B cell (primary cell): Measurements from ENCODE around the gene RDH8. TPM values are rescaled to one million over a fixed set of nuclear protein-coding genes. Genes with fewer than 3 reads are reported as not detected.

Source experiments
- ATAC-seq: fragments of 200-7000 bp; cut with Tn5 transposase; one replicate; pipeline ENCODE4 v1.10.0; 2021; ENCODE audit warnings: low read depth, mild to moderate bottlenecking, moderate number of reproducible peaks, moderate library complexity
- CTCF ChIA-PET: fragments of 350-600 bp; sonication (Branson Sonifier 250); formaldehyde crosslinking; loops from one replicate; lab custom pipeline; 2021; ENCODE audit warnings: antibody characterized with exemption, inconsistent platforms; lab: Charles Lee
- POLR2A ChIA-PET: fragments of 350-600 bp; sonication (Branson Sonifier 250); formaldehyde crosslinking; loops from one replicate; lab custom pipeline; 2021; ENCODE audit warnings: antibody characterized with exemption; lab: Charles Lee
- DNase-seq: peaks from one replicate; pipeline ENCODE4 v3.0.0; 2013
- H2AFZ ChIP-seq: 2 replicates; pipeline ENCODE4 v1.6.1; 2012; ENCODE audit warnings: mild to moderate bottlenecking, low read depth, low read length; ENCODE audit not compliant: insufficient read depth, poor library complexity, severe bottlenecking
- H3K27ac ChIP-seq, 2 donors: 1 replicate in 1 of 2; 2 replicates in 1 of 2; pipeline ENCODE4 v1.5.1; 2012 to 2013; ENCODE audit warnings: low read length in 2 of 2, mild to moderate bottlenecking in 2 of 2, moderate library complexity in 1 of 2
- H3K27me3 ChIP-seq, 4 experiments: fragments of 200-600 bp in 1 of 4; sonication (generic) in 1 of 4; replicated peaks in 1 of 4; 1 replicate in 2 of 4; 2 replicates in 2 of 4; pipeline versions ENCODE4 v1.6.1 to v1.7.0; 2013 to 2016; ENCODE audit warnings: low read length in 3 of 4, mild to moderate bottlenecking in 2 of 4, mixed read lengths in 1 of 4, moderate library complexity in 1 of 4; ENCODE audit not compliant: insufficient read depth in 4 of 4, control insufficient read depth in 3 of 4; ENCODE audit errors: control extremely low read depth in 1 of 4
- H3K36me3 ChIP-seq, 2 experiments: replicated peaks in 1 of 2; 1 replicate in 1 of 2; 2 replicates in 1 of 2; pipeline versions ENCODE4 v1.6.1 to v1.7.1; 2013; ENCODE audit warnings: low read length in 1 of 2; ENCODE audit not compliant: insufficient read depth in 2 of 2, control insufficient read depth in 1 of 2; ENCODE audit errors: control extremely low read depth in 1 of 2, extremely low read depth in 1 of 2
- H3K4me1 ChIP-seq, 2 donors: fragments of 200-600 bp in 1 of 2; sonication (generic) in 1 of 2; 1 replicate in 1 of 2; 2 replicates in 1 of 2; pipeline versions ENCODE4 v1.5.1 to v1.6.1; 2013 to 2017; ENCODE audit warnings: low read length in 2 of 2; ENCODE audit not compliant: control insufficient read depth in 2 of 2, insufficient read depth in 2 of 2
- H3K4me2 ChIP-seq: replicated peaks from 2 replicates; pipeline ENCODE3; 2012; ENCODE audit warnings: mild to moderate bottlenecking, low read depth, low read length; ENCODE audit not compliant: poor library complexity, severe bottlenecking
- H3K4me3 ChIP-seq, 5 experiments: fragments of 200-600 bp in 1 of 5; sonication (generic) in 1 of 5; 1 replicate in 3 of 5; 2 replicates in 2 of 5; pipeline versions ENCODE4 v1.5.1 to v1.7.0; 2011 to 2016; ENCODE audit warnings: low read length in 4 of 5, mild to moderate bottlenecking in 4 of 5, low read depth in 2 of 5, control low read depth in 1 of 5, moderate library complexity in 1 of 5; ENCODE audit not compliant: insufficient read depth in 1 of 5; ENCODE audit errors: control extremely low read depth in 1 of 5, extremely low read depth in 1 of 5
- H3K79me2 ChIP-seq: fragments of 200-600 bp; sonication (generic); one replicate; pipeline ENCODE4 v1.6.0; 2016; ENCODE audit warnings: low read length; ENCODE audit not compliant: control insufficient read depth, insufficient read depth
- H3K9ac ChIP-seq: fragments of 200-600 bp; sonication (generic); 2 replicates; pipeline ENCODE4 v1.6.1; 2017; ENCODE audit warnings: mild to moderate bottlenecking, low read length, moderate library complexity
- H3K9me3 ChIP-seq, 3 donors: one replicate each; pipeline versions ENCODE4 v1.6.1 to v1.7.1; 2013; ENCODE audit warnings: low read length in 2 of 3; ENCODE audit not compliant: control insufficient read depth in 2 of 3, insufficient read depth in 1 of 3; ENCODE audit errors: control extremely low read depth in 1 of 3
- H4K20me1 ChIP-seq: 2 replicates; pipeline ENCODE4 v1.6.0; 2012; ENCODE audit warnings: mild to moderate bottlenecking, low read length; ENCODE audit not compliant: insufficient read depth, control insufficient read depth, poor library complexity, severe bottlenecking
- H3K27ac Mint-ChIP-seq: one replicate; pipeline ENCODE4 v1.8.0; 2021; ENCODE audit warnings: mixed read lengths
- H3K27me3 Mint-ChIP-seq: one replicate; pipeline ENCODE4 v1.8.0; 2021; ENCODE audit warnings: mixed read lengths
- H3K4me1 Mint-ChIP-seq: one replicate; pipeline ENCODE4 v1.8.0; 2021; ENCODE audit warnings: mixed read lengths
- H3K4me3 Mint-ChIP-seq: one replicate; pipeline ENCODE4 v1.8.0; 2021; ENCODE audit warnings: mixed read lengths
- H3K9me3 Mint-ChIP-seq: one replicate; pipeline ENCODE4 v1.8.0; 2022; ENCODE audit warnings: mixed read lengths; ENCODE audit not compliant: insufficient read depth
- EZH2 ChIP-seq: IDR thresholded peaks from 2 replicates; pipeline ENCODE4 v1.6.1; 2012; ENCODE audit warnings: borderline replicate concordance, low read depth, mild to moderate bottlenecking, moderate library complexity, low read length; ENCODE audit not compliant: insufficient read depth, poor library complexity, severe bottlenecking
- WGBS: methylation state at CpG from one replicate; pipeline ENCODE4 v1.1.5; 2013; ENCODE audit warnings: missing lambda C conversion rate; ENCODE audit not compliant: insufficient coverage; 5-methylcytosine and 5-hydroxymethylcytosine counted together
- intact Hi-C: fragments of 100-400 bp; cut with micrococcal nuclease; formaldehyde crosslinking; loops from one replicate; pipeline ENCODE4 v1.10.0; 2022
- polyA plus RNA-seq: library from polyadenylated mRNA; depleted of rRNA; stranded (reverse); fragments of >200 nt; gene quantifications from 2 replicates; pipeline ENCODE4 v1.2.3, GENCODE V29; 2012
- total RNA-seq, 2 donors: library from RNA; stranded (reverse); fragments of 120-200 nt in 1 of 2; gene quantifications; 1 replicate in 1 of 2; 2 replicates in 1 of 2; pipeline versions ENCODE4 v1.2.3 to v1.2.4, GENCODE V29; 2013 to 2022
- TF ChIP-seq, protein P1 (sequence below): fragments of 200-600 bp; IDR thresholded peaks from one replicate; pipeline ENCODE4 v1.8.0; 2022; ENCODE audit warnings: antibody characterized with exemption, mild to moderate bottlenecking

The RDH8 gene
- total and polyA plus RNA-seq, 2 donors (not counting 1 experiment from before 2014, with no cell fraction given), result not detected

GRCh38 chr19:10003271-10003670 lies 10.0 kb upstream of the RDH8 start:
- peaks cover 0 to 64% (median 11%) of the 10 kb centered on the region in 4 experiments for H3K27me3 ChIP-seq

DNA sequence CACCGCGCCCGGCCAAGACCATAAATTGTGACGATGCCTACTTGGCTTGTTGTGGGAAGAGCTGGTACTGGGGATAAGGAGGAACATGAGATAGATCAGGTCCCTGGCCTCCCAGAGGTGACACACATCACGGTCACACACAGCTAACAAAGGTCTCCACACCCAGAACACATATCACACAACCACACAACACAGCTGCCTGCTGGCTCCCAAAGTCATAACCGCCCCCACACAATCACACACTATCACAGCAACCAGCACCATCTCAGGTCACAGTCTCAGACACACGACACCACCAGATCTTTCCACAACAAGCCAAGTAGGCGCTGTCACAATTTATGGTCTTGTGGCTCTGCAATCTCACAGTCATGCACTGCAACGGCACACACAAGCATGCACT lies 8.7 kb upstream of the RDH8 start:
- CTCF ChIA-PET, result interaction anchor here (1.6 kb wide), 1 partner anchor 23 kb away, joined by 5 read pairs; no protein-coding TSS in a partner anchor
- intact Hi-C loops, result no loop called here
- peaks cover 2% of the 10 kb centered on the region for H3K4me1 Mint-ChIP-seq

More at GRCh38 chr19:10003271-10003670, 10.0 kb upstream of the RDH8 start:
- TF ChIP-seq EZH2, result no peak
- TF ChIP-seq, protein P1, sequence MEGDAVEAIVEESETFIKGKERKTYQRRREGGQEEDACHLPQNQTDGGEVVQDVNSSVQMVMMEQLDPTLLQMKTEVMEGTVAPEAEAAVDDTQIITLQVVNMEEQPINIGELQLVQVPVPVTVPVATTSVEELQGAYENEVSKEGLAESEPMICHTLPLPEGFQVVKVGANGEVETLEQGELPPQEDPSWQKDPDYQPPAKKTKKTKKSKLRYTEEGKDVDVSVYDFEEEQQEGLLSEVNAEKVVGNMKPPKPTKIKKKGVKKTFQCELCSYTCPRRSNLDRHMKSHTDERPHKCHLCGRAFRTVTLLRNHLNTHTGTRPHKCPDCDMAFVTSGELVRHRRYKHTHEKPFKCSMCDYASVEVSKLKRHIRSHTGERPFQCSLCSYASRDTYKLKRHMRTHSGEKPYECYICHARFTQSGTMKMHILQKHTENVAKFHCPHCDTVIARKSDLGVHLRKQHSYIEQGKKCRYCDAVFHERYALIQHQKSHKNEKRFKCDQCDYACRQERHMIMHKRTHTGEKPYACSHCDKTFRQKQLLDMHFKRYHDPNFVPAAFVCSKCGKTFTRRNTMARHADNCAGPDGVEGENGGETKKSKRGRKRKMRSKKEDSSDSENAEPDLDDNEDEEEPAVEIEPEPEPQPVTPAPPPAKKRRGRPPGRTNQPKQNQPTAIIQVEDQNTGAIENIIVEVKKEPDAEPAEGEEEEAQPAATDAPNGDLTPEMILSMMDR, result no peak
- Mint-ChIP-seq H3K27me3 (peaks cover 55% of the 10 kb centered on the region), H3K9me3 (no peaks in the 10 kb centered on the region), H3K27ac (no peak overlapping the region), H3K4me1 (peaks cover 1% of the 10 kb centered on the region), H3K4me3 (no peak overlapping the region)
- Histone ChIP-seq H3K4me3 (no peak overlapping the region), H3K9me3 (peaks cover 0 to 24% (median 0%) of the 10 kb centered on the region in 3 donors), H3K36me3 (no peaks in the 10 kb centered on the region), H3K27ac (no peak overlapping the region), H3K4me2 (no peak overlapping the region), H2AFZ (no peak overlapping the region), H3K9ac (no peak overlapping the region), H4K20me1 (no peaks in the 10 kb centered on the region), H3K4me1 (no peaks in the 10 kb centered on the region), H3K79me2 (no peaks in the 10 kb centered on the region)
- DNase-seq (no peak), ATAC-seq (no peak)
- 74% methylated on average over 5 of the region's 6 CpGs for WGBS
- intact Hi-C loops, result no loop called here
- POLR2A ChIA-PET, result no interaction called here
- CTCF ChIA-PET, result no interaction called here

More for the DNA sequence above, 8.7 kb upstream of the RDH8 start:
- Histone ChIP-seq H3K4me3 (no peak overlapping the region), H4K20me1 (no peaks in the 10 kb centered on the region), H3K36me3 (no peaks in the 10 kb centered on the region), H3K27me3 (peaks cover 0 to 77% (median 14%) of the 10 kb centered on the region in 4 experiments), H3K4me2 (no peak overlapping the region), H3K9me3 (peaks cover 0 to 28% (median 0%) of the 10 kb centered on the region in 3 donors), H3K9ac (no peak overlapping the region), H3K79me2 (no peaks in the 10 kb centered on the region), H2AFZ (no peak overlapping the region), H3K27ac (no peak overlapping the region), H3K4me1 (peaks cover 0 to under 1% of the 10 kb centered on the region in 2 donors)
- ATAC-seq, result no peak
- Mint-ChIP-seq H3K4me3 (no peak overlapping the region), H3K27ac (no peak overlapping the region), H3K9me3 (peaks cover under 1% of the 10 kb centered on the region), H3K27me3 (peaks cover 58% of the 10 kb centered on the region)
- POLR2A ChIA-PET, result no interaction called here
- DNase-seq, result no peak
- no peak for TF ChIP-seq EZH2
- TF ChIP-seq, protein P1, result no peak
- 77% methylated on average over 5 of the region's 9 CpGs for WGBS
